ENCODE data around the gene EXOC3L4.

Gene EXOC3L4

GRCh38 chr14:103091041-103091882, 3.3 kb upstream of the EXOC3L4 start:
- peak; percentile 69 for DNase-seq (ENCODE audit: low read depth)

- no peak for DNase-seq (ENCODE audit: low read depth)
Observed at GRCh38 chr14:103091883-103092222, 2.7 kb upstream of the EXOC3L4 start.

- DNase-seq (ENCODE audit: low read depth): no peak
Observed at GRCh38 chr14:103093856-103094405, 594 bp upstream of the EXOC3L4 start.

DNA sequence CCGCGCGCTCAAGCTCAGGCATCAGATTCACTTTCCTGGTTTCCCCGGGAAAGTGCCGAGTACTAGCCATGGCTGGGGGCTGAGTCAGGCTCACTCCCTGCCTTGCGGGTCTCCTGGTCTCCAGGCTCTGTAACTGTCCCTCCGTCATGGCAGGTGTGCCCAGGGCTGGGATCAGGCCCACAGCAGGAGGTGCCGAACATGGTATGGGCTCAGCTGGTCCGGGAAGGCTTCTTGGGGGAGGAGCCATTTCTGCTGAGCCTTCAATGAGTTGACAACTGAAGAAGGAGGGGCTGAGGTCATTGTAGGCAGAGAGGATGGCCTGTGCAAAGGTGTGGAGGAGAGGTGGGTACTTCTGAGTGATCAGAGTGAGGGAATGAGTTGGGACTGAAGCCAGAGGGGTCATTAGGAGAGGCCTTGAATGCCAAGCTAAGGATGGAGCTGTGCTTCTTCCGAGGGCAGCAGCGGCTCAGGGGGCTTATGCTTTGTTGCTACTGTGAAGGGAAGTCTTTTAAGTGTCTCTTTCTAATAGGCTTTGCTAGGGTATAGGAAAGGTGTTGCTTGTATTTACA, 769 bp downstream of the EXOC3L4 start:
- no peak for DNase-seq (ENCODE audit: low read depth)

DNA sequence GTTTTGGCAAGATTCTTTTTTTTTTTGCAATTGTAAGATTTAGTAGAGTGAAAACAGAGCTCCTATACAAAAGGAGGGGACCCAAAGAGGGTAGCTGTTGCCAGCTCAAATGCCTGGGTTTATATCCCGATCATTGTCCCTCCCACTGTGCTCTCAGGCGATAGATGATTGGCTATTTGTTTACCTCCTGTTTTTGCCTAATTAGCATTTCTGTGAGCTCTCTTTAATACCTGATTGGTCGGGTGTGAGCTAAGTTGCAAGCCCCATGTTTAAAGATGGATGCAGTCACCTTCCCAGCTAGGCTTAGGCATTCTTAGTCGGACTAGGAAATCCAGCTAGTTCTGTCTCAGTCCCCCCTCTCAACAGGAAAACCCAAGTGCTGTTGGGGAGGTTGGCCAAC, 1.9 kb downstream of the EXOC3L4 start:
- DNase-seq (ENCODE audit: low read depth): no peak

GRCh38 chr14:103097244-103097993, 2.9 kb downstream of the EXOC3L4 start:
- DNase-seq (ENCODE audit: low read depth): no peak

- DNase-seq (ENCODE audit: low read depth): no peak
Observed at GRCh38 chr14:103097994-103098957, 3.8 kb downstream of the EXOC3L4 start.

DNA sequence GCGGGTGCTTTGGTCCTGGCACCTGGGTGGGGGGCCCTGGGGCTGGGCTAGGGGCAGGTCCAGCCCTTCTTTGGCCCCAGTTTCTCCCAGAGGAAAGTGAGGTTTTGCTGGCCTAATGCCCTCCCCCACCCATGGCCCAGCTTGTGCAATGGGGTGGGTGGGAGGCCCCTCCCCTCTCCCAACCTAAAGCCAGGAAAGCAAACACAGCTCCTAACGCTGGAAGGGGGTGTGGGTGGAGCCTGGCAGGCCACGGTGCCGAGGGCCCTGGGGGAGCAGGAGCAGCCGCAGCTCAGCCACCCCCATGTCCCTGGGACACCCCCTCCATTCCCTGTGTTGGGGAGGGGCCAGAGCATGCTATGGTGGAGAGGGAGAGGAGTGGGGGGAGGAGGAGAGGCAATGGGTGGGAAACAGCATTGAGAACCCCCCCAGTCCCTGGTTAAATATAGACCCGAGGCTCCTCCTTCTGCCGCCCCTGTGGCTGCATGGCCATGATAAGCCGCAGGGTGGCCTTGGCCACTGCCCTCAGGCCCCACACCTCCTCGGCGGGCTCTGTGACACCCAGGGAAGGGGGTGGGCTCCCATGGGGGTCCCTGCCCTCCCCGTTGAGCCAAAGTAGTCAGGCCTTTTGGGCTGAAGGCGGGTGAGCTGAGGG, 4.7 kb downstream of the EXOC3L4 start:
- DNase-seq (ENCODE audit: low read depth): no peak

DNA sequence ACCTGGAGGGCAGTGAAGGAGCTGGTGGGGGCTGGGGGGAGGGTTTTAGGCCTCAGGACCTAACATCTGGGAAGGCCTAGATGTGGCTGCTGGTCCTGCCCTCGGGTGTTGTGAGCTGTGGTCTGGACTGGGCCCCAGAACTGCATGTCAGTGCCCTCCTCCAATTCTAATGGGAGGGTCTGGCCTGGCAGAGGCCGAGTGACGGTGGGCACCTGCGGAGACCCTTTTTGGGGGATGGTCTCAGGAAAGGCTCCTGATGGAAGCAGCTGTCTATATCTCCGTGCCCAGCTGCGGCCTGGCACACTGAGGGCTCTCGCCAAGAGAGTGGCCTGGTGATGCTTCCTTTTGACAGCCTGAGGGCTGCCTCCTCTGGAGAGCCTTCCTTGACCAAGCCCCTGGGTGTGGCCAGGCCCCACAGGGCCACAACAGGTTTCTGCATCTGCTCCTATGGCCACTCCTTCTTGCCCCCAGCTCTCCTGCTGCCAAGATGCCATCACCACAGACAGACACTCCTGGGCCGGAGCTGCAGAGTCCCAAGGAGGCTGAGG, 5.3 kb downstream of the EXOC3L4 start:
- no peak for DNase-seq (ENCODE audit: low read depth)

- no peak for DNase-seq (ENCODE audit: low read depth)
Observed at GRCh38 chr14:103100281-103101121, 6.0 kb downstream of the EXOC3L4 start.

GRCh38 chr14:103101257-103101962, 6.9 kb downstream of the EXOC3L4 start:
- no peak for DNase-seq (ENCODE audit: low read depth)

DNA sequence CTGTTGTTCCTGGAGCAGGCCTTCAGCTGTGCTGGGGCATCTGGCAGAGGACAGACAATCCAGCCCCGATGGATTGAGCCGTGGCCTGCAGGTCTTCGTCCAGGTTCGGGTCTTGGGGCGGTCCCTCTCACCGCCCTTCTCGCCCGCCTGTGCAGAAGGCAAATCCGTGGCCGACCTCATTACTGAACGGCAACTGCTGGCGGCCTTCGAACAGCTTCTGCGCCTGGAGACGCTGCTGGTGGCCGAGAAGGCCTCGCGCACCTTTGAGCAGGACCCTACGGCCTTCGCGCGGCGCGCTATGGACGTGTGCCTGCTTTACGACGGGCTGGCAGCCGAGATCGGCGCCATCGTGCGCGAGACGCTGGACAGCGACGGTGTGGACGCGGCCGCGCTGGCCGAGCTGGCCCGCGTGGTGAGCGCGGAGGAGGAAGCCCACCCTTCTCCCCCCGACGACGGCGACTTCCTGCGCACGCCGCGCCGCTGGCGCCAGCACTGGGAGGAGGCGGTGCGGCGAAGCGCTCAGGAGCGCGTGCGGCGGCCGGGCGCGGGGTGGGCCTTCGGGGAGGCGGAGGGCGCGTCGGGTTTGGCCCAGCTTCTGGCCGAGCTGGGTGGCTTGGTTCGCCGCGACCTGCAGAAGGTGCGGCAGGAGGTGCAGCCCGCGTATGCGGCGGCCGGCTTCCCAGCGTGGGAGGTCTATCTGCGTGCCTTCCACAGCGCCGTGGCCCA, 7.6 kb downstream of the EXOC3L4 start:
- no peak for DNase-seq (ENCODE audit: low read depth)

DNA sequence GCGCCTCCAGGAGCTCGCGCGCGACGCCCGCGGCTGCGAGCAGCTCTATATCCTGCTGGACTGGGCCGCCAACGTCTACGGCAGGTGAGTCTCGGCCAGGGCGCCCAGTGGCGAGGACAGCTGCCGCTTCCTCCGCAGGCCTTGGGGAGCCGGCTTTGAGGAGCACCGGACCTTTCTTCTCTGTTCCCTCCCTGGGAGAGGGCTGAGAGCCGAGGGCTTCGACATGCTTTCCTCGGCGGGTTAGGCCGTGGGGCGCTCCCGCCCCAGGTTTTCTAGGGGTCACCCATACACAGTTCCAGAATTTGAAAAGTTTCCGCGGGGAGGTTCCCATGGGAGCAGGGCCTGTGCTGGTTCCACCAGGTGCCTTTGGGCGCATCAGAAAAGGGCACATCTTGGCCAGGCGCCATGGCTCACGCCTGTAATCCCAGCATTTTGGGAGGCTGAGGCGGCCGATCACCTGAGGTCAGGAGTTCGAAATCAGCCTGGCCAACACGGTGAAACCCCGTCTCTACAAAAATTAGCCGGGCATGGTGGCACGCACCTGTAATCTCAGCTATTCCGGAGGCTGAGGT, 8.2 kb downstream of the EXOC3L4 start:
- no peak for DNase-seq (ENCODE audit: low read depth)

- no peak for DNase-seq (ENCODE audit: low read depth)
Observed at GRCh38 chr14:103103461-103104388, 9.2 kb downstream of the EXOC3L4 start.

DNA sequence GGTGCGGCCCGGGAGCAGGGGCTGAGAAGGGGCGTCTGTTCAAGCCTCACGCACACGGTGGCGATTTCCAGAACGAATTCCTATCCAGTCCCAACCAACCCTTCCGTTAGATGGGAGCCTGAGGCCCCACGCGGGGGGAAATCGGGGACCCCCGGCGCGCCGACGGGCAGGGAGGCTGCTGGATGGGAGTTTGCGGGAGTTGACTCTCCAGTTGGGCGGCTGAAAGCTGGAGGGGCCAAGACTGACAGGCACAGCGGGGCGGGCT, 9.8 kb downstream of the EXOC3L4 start:
- no peak for DNase-seq (ENCODE audit: low read depth)

DNA sequence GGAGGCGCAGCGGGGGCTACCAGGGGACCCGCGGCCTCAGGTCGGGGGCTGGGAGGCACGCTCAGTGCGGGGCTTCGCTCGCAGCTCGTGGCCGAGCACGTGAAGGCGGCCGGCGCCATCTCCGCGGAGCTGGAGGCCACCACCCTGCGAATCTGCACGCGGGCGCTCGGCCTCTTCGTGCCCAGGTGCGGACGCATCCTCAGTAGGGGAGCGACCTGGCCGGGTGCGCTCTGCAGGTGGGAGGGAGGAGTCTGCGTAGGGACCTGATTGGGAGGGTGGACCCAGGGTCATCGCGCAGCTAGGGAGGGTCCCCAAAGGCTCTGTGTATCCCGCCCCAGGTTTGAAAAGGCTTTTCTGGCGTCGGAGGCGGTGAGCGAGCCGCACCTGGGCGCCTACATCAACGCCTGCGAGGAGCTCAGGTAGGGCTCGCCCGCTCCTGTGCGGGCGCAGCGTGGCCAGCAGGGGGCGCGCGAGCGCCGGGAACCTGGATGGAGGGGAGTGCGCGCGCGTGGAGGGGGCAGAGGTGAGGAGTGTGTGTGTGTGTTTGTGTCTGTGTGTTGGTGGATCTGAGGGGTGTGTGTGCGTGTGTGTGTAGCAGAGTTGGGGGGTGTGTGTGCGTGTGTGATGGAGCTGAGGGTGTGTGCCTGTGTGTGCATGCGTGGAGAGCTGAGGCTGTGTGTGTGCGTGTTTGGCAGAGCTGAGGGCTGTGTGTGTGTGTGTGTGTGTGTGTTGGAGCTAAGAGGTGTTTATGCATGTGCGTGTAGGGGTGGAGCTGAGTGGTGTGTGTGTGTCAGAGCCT, 10.3 kb downstream of the EXOC3L4 start:
- peak; percentile 29 for DNase-seq (ENCODE audit: low read depth)
